Measurements from ENCODE around the gene CR1.

DNA sequence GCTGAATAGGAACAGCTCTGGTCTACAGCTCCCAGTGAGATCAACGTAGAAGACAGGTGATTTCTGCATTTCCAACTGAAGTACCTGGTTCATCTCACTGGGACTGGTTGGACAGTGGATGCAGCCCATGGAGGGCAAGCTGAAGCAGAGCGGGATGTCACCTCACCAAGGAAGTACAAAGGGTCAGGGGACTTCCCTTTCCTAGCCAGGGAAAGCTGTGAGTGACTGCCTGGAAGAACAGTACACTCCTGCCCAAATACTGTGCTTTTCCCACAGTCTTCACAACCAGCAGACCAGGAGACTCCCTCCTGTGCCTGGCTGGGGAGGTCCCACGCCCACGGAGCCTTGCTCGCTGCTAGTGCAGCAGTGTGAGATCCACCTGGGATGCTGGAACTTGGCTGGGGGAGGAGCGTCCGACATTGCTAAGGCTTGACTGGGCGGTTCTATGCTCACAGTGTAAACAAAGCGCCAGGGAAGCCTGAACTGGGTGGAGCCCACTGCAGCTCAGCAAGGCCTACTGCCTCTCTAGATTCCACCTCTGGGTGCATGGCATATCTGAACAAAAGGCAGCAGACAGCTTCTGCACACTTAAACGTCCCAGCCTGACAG lies 163.7 kb downstream of the CR1 start:
- TF ChIP-seq, protein P1, sequence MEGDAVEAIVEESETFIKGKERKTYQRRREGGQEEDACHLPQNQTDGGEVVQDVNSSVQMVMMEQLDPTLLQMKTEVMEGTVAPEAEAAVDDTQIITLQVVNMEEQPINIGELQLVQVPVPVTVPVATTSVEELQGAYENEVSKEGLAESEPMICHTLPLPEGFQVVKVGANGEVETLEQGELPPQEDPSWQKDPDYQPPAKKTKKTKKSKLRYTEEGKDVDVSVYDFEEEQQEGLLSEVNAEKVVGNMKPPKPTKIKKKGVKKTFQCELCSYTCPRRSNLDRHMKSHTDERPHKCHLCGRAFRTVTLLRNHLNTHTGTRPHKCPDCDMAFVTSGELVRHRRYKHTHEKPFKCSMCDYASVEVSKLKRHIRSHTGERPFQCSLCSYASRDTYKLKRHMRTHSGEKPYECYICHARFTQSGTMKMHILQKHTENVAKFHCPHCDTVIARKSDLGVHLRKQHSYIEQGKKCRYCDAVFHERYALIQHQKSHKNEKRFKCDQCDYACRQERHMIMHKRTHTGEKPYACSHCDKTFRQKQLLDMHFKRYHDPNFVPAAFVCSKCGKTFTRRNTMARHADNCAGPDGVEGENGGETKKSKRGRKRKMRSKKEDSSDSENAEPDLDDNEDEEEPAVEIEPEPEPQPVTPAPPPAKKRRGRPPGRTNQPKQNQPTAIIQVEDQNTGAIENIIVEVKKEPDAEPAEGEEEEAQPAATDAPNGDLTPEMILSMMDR (IDR thresholded peaks at IDR 0.05): no peak
- TF ChIP-seq, protein P2, sequence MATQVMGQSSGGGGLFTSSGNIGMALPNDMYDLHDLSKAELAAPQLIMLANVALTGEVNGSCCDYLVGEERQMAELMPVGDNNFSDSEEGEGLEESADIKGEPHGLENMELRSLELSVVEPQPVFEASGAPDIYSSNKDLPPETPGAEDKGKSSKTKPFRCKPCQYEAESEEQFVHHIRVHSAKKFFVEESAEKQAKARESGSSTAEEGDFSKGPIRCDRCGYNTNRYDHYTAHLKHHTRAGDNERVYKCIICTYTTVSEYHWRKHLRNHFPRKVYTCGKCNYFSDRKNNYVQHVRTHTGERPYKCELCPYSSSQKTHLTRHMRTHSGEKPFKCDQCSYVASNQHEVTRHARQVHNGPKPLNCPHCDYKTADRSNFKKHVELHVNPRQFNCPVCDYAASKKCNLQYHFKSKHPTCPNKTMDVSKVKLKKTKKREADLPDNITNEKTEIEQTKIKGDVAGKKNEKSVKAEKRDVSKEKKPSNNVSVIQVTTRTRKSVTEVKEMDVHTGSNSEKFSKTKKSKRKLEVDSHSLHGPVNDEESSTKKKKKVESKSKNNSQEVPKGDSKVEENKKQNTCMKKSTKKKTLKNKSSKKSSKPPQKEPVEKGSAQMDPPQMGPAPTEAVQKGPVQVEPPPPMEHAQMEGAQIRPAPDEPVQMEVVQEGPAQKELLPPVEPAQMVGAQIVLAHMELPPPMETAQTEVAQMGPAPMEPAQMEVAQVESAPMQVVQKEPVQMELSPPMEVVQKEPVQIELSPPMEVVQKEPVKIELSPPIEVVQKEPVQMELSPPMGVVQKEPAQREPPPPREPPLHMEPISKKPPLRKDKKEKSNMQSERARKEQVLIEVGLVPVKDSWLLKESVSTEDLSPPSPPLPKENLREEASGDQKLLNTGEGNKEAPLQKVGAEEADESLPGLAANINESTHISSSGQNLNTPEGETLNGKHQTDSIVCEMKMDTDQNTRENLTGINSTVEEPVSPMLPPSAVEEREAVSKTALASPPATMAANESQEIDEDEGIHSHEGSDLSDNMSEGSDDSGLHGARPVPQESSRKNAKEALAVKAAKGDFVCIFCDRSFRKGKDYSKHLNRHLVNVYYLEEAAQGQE (IDR thresholded peaks at IDR 0.05; ENCODE audit: insufficient read depth in 1 of 2, low read depth in 2 of 2, low read length in 1 of 2): no peak
- no peak for TF ChIP-seq POLR2AphosphoS5 (IDR thresholded peaks at IDR 0.05; ENCODE audit: low read depth, low read length)
